ENCODE data around the gene ST13. TPM values are rescaled to one million over a fixed set of nuclear protein-coding genes. Genes with fewer than 3 reads are reported as not detected.
"Not testable (repeated sequence)": the region's sequence is repeated elsewhere in the genome, so short reads cannot be mapped to it uniquely, and the experiment has no call there.

Gene ST13
- total RNA-seq, 1 donor from 2014 or later = 303 TPM

DNA sequence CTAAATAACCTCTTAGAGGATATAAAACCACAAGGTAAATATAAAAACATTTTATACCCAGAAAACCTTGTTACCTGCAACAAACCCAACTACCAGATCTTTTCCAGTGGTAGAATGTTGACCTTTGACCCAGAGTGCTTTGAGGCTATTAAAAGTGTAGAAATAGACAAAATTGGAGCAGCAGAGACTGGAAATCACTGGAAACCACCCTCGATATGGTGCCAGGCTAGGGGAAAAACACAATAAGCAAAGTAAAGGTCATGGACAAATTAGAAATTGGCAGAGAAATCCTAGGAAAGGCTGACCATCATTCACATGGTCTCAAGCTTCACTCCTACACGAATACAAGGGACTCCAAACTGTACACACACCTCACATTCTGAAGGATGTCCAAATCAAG is 64.0 kb downstream of the ST13 start:
- no peaks in the 10 kb centered on the region for H3K4me1 Mint-ChIP-seq
- TF ChIP-seq, protein P1, sequence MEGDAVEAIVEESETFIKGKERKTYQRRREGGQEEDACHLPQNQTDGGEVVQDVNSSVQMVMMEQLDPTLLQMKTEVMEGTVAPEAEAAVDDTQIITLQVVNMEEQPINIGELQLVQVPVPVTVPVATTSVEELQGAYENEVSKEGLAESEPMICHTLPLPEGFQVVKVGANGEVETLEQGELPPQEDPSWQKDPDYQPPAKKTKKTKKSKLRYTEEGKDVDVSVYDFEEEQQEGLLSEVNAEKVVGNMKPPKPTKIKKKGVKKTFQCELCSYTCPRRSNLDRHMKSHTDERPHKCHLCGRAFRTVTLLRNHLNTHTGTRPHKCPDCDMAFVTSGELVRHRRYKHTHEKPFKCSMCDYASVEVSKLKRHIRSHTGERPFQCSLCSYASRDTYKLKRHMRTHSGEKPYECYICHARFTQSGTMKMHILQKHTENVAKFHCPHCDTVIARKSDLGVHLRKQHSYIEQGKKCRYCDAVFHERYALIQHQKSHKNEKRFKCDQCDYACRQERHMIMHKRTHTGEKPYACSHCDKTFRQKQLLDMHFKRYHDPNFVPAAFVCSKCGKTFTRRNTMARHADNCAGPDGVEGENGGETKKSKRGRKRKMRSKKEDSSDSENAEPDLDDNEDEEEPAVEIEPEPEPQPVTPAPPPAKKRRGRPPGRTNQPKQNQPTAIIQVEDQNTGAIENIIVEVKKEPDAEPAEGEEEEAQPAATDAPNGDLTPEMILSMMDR (conservative IDR thresholded peaks at IDR 0.05) = no peak
- peaks cover 12% of the 10 kb centered on the region for H3K36me3 Mint-ChIP-seq (ENCODE audit: low read depth)
- H3K4me3 Mint-ChIP-seq = no peak overlapping the region
- no peak for DNase-seq (ENCODE audit: low read depth, low spot score)
- no peaks in the 10 kb centered on the region for H3K27me3 Mint-ChIP-seq (ENCODE audit: low read depth)
- H3K9me3 Mint-ChIP-seq = no peaks in the 10 kb centered on the region
- no peak overlapping the region for H3K27ac Mint-ChIP-seq (ENCODE audit: unreplicated experiment)

DNA sequence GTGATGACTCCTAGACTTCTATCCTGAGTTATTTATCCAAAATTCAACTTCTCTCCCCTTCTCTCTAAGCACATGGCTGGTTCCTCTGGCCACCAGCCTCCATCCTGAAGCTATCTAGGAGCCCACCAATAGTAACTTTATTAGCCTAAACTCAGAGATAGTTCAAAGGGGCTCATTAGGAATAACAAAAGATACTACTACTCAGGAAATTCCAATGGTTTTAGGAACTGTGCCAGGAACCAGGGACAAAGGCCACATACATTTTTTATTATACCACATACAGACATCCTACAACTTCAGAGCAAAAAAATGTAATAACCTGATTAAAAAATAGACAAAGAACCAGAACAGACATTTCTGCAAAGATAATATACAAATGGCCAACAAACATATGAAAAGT is 65.2 kb downstream of the ST13 start:
- Mint-ChIP-seq H3K4me1 (no peaks in the 10 kb centered on the region), H3K27me3 (ENCODE audit: low read depth) (no peaks in the 10 kb centered on the region), H3K36me3 (ENCODE audit: low read depth) (peaks cover 12% of the 10 kb centered on the region), H3K9me3 (no peaks in the 10 kb centered on the region), H3K27ac (ENCODE audit: unreplicated experiment) (no peak overlapping the region), H3K4me3 (no peak overlapping the region)
- TF ChIP-seq, protein P1 (conservative IDR thresholded peaks at IDR 0.05) = no peak
- no peak for DNase-seq (ENCODE audit: low read depth, low spot score)

DNA sequence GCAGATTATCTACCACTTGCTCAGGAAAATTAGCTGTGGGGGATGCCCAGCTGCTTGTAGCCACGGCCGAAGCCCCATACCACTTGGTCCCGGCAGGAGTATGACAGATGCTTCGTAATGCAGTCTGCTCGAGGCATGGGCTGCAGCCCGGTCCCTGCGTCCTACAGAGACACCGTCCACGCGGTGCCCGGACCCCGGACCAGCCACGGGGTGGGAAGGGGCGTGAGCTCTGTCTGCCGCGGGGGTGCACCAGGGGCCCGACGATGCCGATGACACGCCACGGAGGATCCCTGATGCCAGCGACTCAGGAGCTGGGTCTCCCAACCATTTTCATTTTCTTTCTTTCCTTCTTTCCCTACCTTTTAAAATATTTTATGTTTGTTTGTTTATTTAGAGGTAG is 67.3 kb downstream of the ST13 start:
- Mint-ChIP-seq H3K27ac (ENCODE audit: unreplicated experiment) (no peak overlapping the region), H3K4me1 (no peaks in the 10 kb centered on the region), H3K36me3 (ENCODE audit: low read depth) (peaks cover 15% of the 10 kb centered on the region), H3K4me3 (no peak overlapping the region), H3K27me3 (ENCODE audit: low read depth) (no peaks in the 10 kb centered on the region), H3K9me3 (no peaks in the 10 kb centered on the region)
- no peak for DNase-seq (ENCODE audit: low read depth, low spot score)
- TF ChIP-seq, protein P1 (conservative IDR thresholded peaks at IDR 0.05) = no peak

DNA sequence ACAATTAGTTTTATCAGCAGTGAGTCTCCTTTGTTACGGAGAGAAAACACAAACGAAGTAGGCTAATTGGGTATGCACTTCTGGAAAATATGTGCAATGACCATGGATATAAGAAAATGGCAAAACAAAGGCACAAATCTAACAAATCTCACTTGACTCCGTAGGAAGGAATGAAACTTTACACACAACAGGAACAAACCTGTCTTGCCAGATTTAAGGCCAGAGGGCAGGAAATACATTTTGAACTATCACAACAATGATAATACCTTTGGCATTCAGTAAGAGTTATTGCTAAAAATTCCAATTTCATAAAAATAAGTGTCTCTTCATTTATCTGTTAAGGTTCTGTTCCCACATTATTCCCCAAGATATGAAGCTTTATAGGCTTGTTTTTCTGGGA is 73.9 kb downstream of the ST13 start:
- Mint-ChIP-seq H3K27ac (ENCODE audit: unreplicated experiment) (no peak overlapping the region), H3K36me3 (ENCODE audit: low read depth) (peaks cover 7% of the 10 kb centered on the region), H3K4me1 (no peaks in the 10 kb centered on the region), H3K27me3 (ENCODE audit: low read depth) (no peaks in the 10 kb centered on the region), H3K4me3 (no peak overlapping the region), H3K9me3 (no peaks in the 10 kb centered on the region)
- no peak for DNase-seq (ENCODE audit: low read depth, low spot score)
- TF ChIP-seq, protein P1 (conservative IDR thresholded peaks at IDR 0.05) = no peak

DNA sequence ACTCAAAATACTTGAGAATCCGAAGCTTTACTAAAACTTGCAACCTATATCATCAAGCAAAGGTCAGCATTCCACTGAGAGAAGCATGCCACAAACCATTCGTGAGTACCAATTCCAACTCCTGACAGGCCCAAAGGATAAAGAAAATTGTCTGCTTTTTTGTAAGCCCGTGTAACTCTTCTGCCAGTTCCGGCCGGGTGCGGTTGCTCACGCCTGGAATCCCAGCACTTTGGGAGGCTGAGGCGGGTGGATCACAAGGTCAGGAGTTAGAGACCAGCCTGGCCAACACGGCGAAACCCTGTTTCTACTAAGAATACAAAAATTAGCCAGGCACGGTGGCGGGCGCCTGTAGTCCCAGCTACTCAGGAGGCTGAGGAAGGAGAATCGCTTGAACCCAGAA is 74.7 kb downstream of the ST13 start:
- not testable (repeated sequence) for H3K9me3 Mint-ChIP-seq; H3K27ac Mint-ChIP-seq (ENCODE audit: unreplicated experiment); DNase-seq (ENCODE audit: low read depth, low spot score); H3K27me3 Mint-ChIP-seq (ENCODE audit: low read depth); H3K4me3 Mint-ChIP-seq; H3K4me1 Mint-ChIP-seq
- H3K36me3 Mint-ChIP-seq (ENCODE audit: low read depth) = peaks cover 11% of the 10 kb centered on the region

Small RNA genes within 50 kb of the gene (microRNA-seq; reads per million reads assigned to microRNA genes)
- 3.0 reads per million for gene MIR4766

Other genes with a start within 250 kb of the ST13 start
- 45.0 and 52.8 TPM in 2 replicates for gene MRTFA, start 219.9 kb downstream of the ST13 start, total RNA-seq
- 0.84 and 1.3 TPM in 2 replicates for gene MCHR1, start 177.2 kb downstream of the ST13 start, total RNA-seq
- gene SLC25A17, start 37.3 kb downstream of the ST13 start, total RNA-seq = 25.7 and 28.1 TPM in 2 replicates
- 34.7 and 37.0 TPM in 2 replicates for gene XPNPEP3, start 509 bp upstream of the ST13 start, total RNA-seq
- gene DNAJB7, start 5.5 kb upstream of the ST13 start, total RNA-seq = not detected in 2 replicates
- 75.5 and 78.7 TPM in 2 replicates for gene RBX1, start 94.7 kb upstream of the ST13 start, total RNA-seq
- gene EP300, start 236.0 kb upstream of the ST13 start, total RNA-seq = 89.2 and 93.1 TPM in 2 replicates